Chondrocyte (in vitro differentiated cells): ENCODE results near the gene TAAR2. TPM values are rescaled to one million over a fixed set of nuclear protein-coding genes. Genes with fewer than 3 reads are reported as not detected.

Experiments
- DNase-seq: peaks from one replicate; pipeline ENCODE4 v3.0.0; 2021; ENCODE audit warnings: mixed read lengths, low spot score
- H3K27ac Mint-ChIP-seq: one replicate; pipeline ENCODE4 v1.8.0; 2021; ENCODE audit warnings: mild to moderate bottlenecking, moderate library complexity, mixed read lengths; ENCODE audit not compliant: unreplicated experiment
- H3K27me3 Mint-ChIP-seq: 2 replicates; pipeline ENCODE4 v1.8.0; 2021; ENCODE audit warnings: low read depth, mixed read lengths
- H3K36me3 Mint-ChIP-seq: 2 replicates; pipeline ENCODE4 v1.8.0; 2021; ENCODE audit warnings: low read depth, mixed read lengths
- H3K4me1 Mint-ChIP-seq: 2 replicates; pipeline ENCODE4 v1.8.0; 2021; ENCODE audit warnings: low read depth, mild to moderate bottlenecking, mixed read lengths
- H3K4me3 Mint-ChIP-seq: one replicate; pipeline ENCODE4 v1.8.0; 2021; ENCODE audit warnings: mild to moderate bottlenecking, moderate library complexity, mixed read lengths; ENCODE audit not compliant: unreplicated experiment
- H3K9me3 Mint-ChIP-seq: 2 replicates; pipeline ENCODE4 v1.8.0; 2021; ENCODE audit warnings: low read depth, mixed read lengths
- total RNA-seq: library from RNA; stranded (reverse); gene quantifications from 3 replicates; pipeline ENCODE4 v1.2.1, GENCODE V29; 2021
- TF ChIP-seq, protein P1 (sequence below): fragments of 200-600 bp; sonication (generic); IDR thresholded peaks from 2 replicates; pipeline ENCODE4 v1.5.0; 2021; ENCODE audit warnings: antibody characterized with exemption, mild to moderate bottlenecking, moderate library complexity

Gene TAAR2
- total RNA-seq, 1 donor from 2014 or later, result not detected

DNA sequence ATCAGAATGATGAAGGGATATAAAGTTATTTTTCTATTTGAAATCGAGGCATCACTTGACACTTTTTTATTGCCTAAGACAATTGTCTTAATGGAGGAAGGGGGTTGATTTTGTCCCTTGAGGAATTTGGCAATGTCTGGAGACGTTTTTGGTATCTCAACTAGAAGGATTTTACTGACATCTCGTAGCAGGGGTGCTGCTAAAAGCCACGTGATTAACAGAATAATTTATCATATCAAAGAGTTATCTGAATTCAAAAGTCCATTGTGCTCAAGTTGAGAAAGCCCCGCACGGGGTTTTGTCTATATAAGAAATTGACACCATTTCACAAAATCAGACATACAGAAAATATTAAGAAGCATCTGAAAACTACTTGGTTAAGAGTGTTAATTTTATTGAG is 55.5 kb downstream of the TAAR2 start:
- H3K9me3 Mint-ChIP-seq, result no peaks in the 10 kb centered on the region
- no peak overlapping the region for H3K27ac Mint-ChIP-seq
- peaks cover 37% of the 10 kb centered on the region for H3K27me3 Mint-ChIP-seq

DNA sequence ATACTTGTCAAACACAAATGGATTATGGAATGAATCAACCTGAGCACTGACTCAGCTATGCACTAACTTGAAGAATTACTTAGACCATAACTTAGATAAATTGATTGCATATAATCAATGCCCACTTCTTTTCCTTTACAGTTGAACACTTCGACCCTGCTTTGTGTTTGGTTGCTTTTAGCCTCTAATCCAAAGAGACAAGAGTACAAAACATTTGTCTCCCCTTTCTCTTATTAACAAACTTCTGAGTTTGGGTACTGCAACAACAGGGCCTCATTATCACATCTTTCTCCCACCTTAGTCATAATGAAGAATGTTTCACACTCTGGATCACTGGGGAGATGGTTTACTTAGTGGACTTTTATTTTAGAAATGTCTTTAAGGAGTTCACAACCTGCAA is 56.5 kb downstream of the TAAR2 start:
- TF ChIP-seq, protein P1, sequence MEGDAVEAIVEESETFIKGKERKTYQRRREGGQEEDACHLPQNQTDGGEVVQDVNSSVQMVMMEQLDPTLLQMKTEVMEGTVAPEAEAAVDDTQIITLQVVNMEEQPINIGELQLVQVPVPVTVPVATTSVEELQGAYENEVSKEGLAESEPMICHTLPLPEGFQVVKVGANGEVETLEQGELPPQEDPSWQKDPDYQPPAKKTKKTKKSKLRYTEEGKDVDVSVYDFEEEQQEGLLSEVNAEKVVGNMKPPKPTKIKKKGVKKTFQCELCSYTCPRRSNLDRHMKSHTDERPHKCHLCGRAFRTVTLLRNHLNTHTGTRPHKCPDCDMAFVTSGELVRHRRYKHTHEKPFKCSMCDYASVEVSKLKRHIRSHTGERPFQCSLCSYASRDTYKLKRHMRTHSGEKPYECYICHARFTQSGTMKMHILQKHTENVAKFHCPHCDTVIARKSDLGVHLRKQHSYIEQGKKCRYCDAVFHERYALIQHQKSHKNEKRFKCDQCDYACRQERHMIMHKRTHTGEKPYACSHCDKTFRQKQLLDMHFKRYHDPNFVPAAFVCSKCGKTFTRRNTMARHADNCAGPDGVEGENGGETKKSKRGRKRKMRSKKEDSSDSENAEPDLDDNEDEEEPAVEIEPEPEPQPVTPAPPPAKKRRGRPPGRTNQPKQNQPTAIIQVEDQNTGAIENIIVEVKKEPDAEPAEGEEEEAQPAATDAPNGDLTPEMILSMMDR, result no peak
- Mint-ChIP-seq H3K27ac (no peak overlapping the region), H3K27me3 (peaks cover 42% of the 10 kb centered on the region)

More for the DNA sequence above, 55.5 kb downstream of the TAAR2 start:
- no peak for DNase-seq
- no peaks in the 10 kb centered on the region for H3K4me1 Mint-ChIP-seq
- TF ChIP-seq, protein P1, result no peak
- H3K4me3 Mint-ChIP-seq, result no peak overlapping the region
- peaks cover 3% of the 10 kb centered on the region for H3K36me3 Mint-ChIP-seq

More for the DNA sequence above, 56.5 kb downstream of the TAAR2 start:
- Mint-ChIP-seq H3K9me3 (no peaks in the 10 kb centered on the region), H3K4me3 (no peak overlapping the region), H3K4me1 (no peaks in the 10 kb centered on the region), H3K36me3 (no peaks in the 10 kb centered on the region)
- DNase-seq, result no peak

Other genes starting within 250 kb of the TAAR2 start
- gene MOXD1, start 222.8 kb downstream of the TAAR2 start, total RNA-seq, result 9.0 to 14.3 TPM (median 9.1 TPM) in 3 replicates
- gene STX7, start 111.2 kb downstream of the TAAR2 start, total RNA-seq, result 58.2 to 69.3 TPM (median 66.5 TPM) in 3 replicates
- gene TAAR9, start 86.0 kb downstream of the TAAR2 start, total RNA-seq, result not detected in 3 replicates
- gene TAAR8, start 71.6 kb downstream of the TAAR2 start, total RNA-seq, result not detected in 3 replicates
- not detected in 3 replicates for gene TAAR6, start 54.0 kb downstream of the TAAR2 start, total RNA-seq
- not detected in 3 replicates for gene TAAR5, start 34.5 kb downstream of the TAAR2 start, total RNA-seq
- gene TAAR1, start 34.9 kb upstream of the TAAR2 start, total RNA-seq, result not detected in 3 replicates
- gene VNN1, start 89.8 kb upstream of the TAAR2 start, total RNA-seq, result not detected in 3 replicates
- gene VNN2, start 133.6 kb upstream of the TAAR2 start, total RNA-seq, result not detected in 3 replicates
- 2.4 to 6.2 TPM (median 2.7 TPM) in 3 replicates for gene SLC18B1, start 174.4 kb upstream of the TAAR2 start, total RNA-seq
- gene RPS12, start 190.3 kb upstream of the TAAR2 start, total RNA-seq, result 804 to 1,052 TPM (median 810 TPM) in 3 replicates